Transverse colon (tissue), 4 donors: ENCODE results near the gene SYT13. TPM values are rescaled to one million over a fixed set of nuclear protein-coding genes. Genes with fewer than 3 reads are reported as not detected.

Experiments
- DNase-seq: peaks from one replicate; pipeline ENCODE4 v3.0.0-alpha.2; 2019
- H3K27ac ChIP-seq, 4 donors: fragments of 200-600 bp; sonication (generic); 2 replicates each; pipeline ENCODE4 v1.5.1; 2016 to 2018; ENCODE audit warnings: inconsistent platforms in 4 of 4
- H3K27me3 ChIP-seq: fragments of 200-600 bp; sonication (generic); 2 replicates; pipeline ENCODE4 v1.5.1; 2017; ENCODE audit warnings: inconsistent platforms
- H3K36me3 ChIP-seq, 4 donors: fragments of 200-600 bp; sonication (generic); 2 replicates each; pipeline ENCODE4 v1.5.1; 2017 to 2019; ENCODE audit warnings: inconsistent platforms in 4 of 4
- H3K4me1 ChIP-seq, 4 donors: fragments of 200-600 bp; sonication (generic); 2 replicates each; pipeline ENCODE4 v1.5.1; 2017 to 2020; ENCODE audit warnings: inconsistent platforms in 4 of 4
- H3K4me3 ChIP-seq, 4 donors: fragments of 200-600 bp; sonication (generic); 1 replicate in 1 of 4; 2 replicates in 3 of 4; pipeline versions ENCODE4 v1.5.1 to v1.6.1; 2017 to 2019; ENCODE audit warnings: inconsistent platforms in 4 of 4
- H3K9me3 ChIP-seq, 2 donors: fragments of 200-600 bp; sonication (generic); 2 replicates each; pipeline ENCODE4 v1.5.1; 2017 to 2019; ENCODE audit warnings: inconsistent platforms in 2 of 2
- CTCF ChIP-seq, 5 experiments: fragments of 200-600 bp in 3 of 5; fragments of 450-650 bp in 2 of 5; sonication (generic) in 3 of 5; IDR thresholded peaks; 1 replicate in 2 of 5; 2 replicates in 3 of 5; pipeline ENCODE4 v1.5.1; 2016 to 2017; ENCODE audit warnings: antibody characterized with exemption in 5 of 5, inconsistent platforms in 3 of 5, mild to moderate bottlenecking in 2 of 5, moderate library complexity in 1 of 5
- EP300 ChIP-seq: sonication (generic); formaldehyde crosslinking; IDR thresholded peaks from one replicate; pipeline ENCODE4 v1.6.1; 2017; ENCODE audit warnings: antibody characterized with exemption, low read depth
- POLR2A ChIP-seq: fragments of 450-650 bp; IDR thresholded peaks from one replicate; pipeline ENCODE4 v1.6.1; 2016; ENCODE audit warnings: antibody characterized with exemption, mild to moderate bottlenecking, moderate library complexity
- POLR2AphosphoS5 ChIP-seq, 3 donors: sonication (generic); formaldehyde crosslinking; IDR thresholded peaks; one replicate each; pipeline ENCODE4 v1.6.1; 2016; ENCODE audit warnings: antibody characterized with exemption in 3 of 3
- WGBS, 2 donors: methylation state at CpG; one replicate each; pipeline ENCODE4 v1.1.5; 2018; ENCODE audit warnings: low coverage in 1 of 2; 5-methylcytosine and 5-hydroxymethylcytosine counted together
- in situ Hi-C, 4 donors: fragments of 200-750 bp; cut with MboI; loops; one replicate each; pipeline versions ENCODE4 v1.15.0 to v1.15.1; 2017; ENCODE audit warnings: low sequenced_read_pairs in 3 of 4, low pct_ligation_motif_present in 1 of 4, low pct_unique_long_range_greater_than_20kb in 1 of 4
- intact Hi-C: fragments of 100-400 bp; cut with DNase I; formaldehyde crosslinking; loops from one replicate; pipeline ENCODE4 v1.15.1; 2023; ENCODE audit warnings: low total_unique reads
- total RNA-seq, 4 donors: library from RNA; depleted of rRNA; stranded (reverse); fragments of >200 nt; gene quantifications; one replicate each; pipeline ENCODE4 v1.1.0, GENCODE V29; 2016

SYT13 gene
- total RNA-seq, 4 donors from 2014 or later: 10.5 to 28.6 (median 23.4) TPM

DNA sequence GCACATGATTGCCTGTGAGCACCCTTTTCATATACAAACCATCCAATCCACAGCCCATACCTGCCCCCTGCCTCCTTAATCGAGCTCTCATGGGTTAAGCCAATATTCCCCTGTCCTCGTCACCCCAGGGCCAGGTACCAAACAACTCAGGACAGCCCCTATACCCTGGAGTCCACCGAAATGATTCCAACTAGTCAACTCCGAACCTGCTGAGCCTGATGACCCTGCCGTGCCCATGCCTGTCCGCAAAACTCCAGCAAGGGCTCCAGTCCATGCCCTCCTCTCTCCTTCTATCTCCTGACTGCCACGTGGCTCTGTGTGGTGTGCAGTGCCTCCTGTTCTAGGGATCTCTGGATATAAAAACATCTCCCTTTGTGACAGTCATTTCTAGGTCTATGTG lies 35.5 kb upstream of the SYT13 start:
- TF ChIP-seq CTCF (IDR thresholded peaks at IDR 0.05): no peak
- no peak for TF ChIP-seq POLR2AphosphoS5 (IDR thresholded peaks at IDR 0.05)
- no peak for TF ChIP-seq EP300
- no peak for TF ChIP-seq POLR2A
- Histone ChIP-seq H3K27me3 (no peaks in the 10 kb centered on the region), H3K9me3 (no peaks in the 10 kb centered on the region), H3K27ac (no peak overlapping the region), H3K4me3 (no peak overlapping the region), H3K4me1 (no peaks in the 10 kb centered on the region), H3K36me3 (no peaks in the 10 kb centered on the region)
- intact Hi-C loops: no loop called here
- 59 to 84% methylated on average over 4 to 7 of the region's 7 CpGs for WGBS, 2 donors
- in situ Hi-C loops: loop anchor here in 2 of 4 donors (10.0 kb wide), 2 partner anchors 207 to 387 kb away; no protein-coding TSS in a partner anchor
- DNase-seq: no peak

DNA sequence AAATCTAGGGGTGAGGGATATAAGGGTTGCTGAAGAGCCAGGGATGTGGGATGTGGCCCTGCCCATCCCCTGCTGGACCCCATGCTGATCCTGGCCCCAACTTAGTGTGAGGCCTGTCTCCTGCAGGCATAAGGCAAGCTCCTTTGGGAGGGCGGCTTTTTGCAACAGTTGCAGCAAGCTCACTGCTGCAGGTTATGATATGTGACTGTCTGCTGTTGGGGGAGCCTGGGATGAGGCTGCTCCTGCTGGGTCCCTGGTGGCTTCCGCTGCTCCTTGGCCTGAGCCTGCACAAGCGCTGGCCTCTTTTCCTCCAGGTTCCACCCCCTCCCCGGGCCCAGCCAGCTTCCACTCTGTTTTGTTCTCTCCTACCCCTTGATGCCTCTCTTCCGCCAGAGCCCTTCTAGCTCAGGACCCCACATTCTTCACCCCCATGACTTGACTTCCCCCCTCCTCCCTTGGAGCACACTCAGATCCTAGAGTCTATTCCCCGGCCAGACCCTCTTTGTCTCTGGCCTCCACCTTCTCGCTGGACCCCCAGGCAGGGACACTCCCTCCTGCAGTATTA lies 35.0 kb upstream of the SYT13 start:
- Histone ChIP-seq H3K4me3 (no peak overlapping the region), H3K27me3 (peaks cover 4% of the 10 kb centered on the region), H3K36me3 (no peaks in the 10 kb centered on the region), H3K9me3 (no peaks in the 10 kb centered on the region), H3K27ac (no peak overlapping the region), H3K4me1 (no peaks in the 10 kb centered on the region)
- in situ Hi-C loops (loop anchor here in 2 of 4 donors (10.0 kb wide), 2 partner anchors 206 to 386 kb away; no protein-coding TSS in a partner anchor), intact Hi-C loops (no loop called here)
- no peak for TF ChIP-seq CTCF (IDR thresholded peaks at IDR 0.05)
- no peak for TF ChIP-seq POLR2AphosphoS5 (IDR thresholded peaks at IDR 0.05)
- TF ChIP-seq EP300: no peak
- TF ChIP-seq POLR2A: no peak
- 88 to 96% methylated on average over 3 to 7 of the region's 7 CpGs for WGBS, 2 donors
- DNase-seq: no peak

- no peaks in the 10 kb centered on the region for H3K9me3 ChIP-seq
- DNase-seq: no peak
- intact Hi-C loops: no loop called here
- no peaks in the 10 kb centered on the region for H3K4me1 ChIP-seq
- H3K27me3 ChIP-seq: peaks cover 4% of the 10 kb centered on the region
- in situ Hi-C loops: loop anchor here in 2 of 4 donors (10.0 kb wide), 2 partner anchors 206 to 386 kb away; no protein-coding TSS in a partner anchor
- no peak overlapping the region for H3K4me3 ChIP-seq
- no peak for TF ChIP-seq EP300
- no peak for TF ChIP-seq CTCF (IDR thresholded peaks at IDR 0.05)
- TF ChIP-seq POLR2AphosphoS5 (IDR thresholded peaks at IDR 0.05): no peak
- TF ChIP-seq POLR2A: no peak
- H3K36me3 ChIP-seq: no peaks in the 10 kb centered on the region
- no peak overlapping the region for H3K27ac ChIP-seq
- WGBS, 2 donors: 93% methylated on average over 4 of the region's 4 CpGs; no CpG with 5 or more reads in 1 of the 2 donors
These were observed 34.2 kb upstream of the SYT13 start for GRCh38 chr11:45320371-45320770.

GRCh38 chr11:45319077-45319476 lies 32.9 kb upstream of the SYT13 start:
- TF ChIP-seq POLR2AphosphoS5 (IDR thresholded peaks at IDR 0.05): no peak
- no peak for TF ChIP-seq EP300
- no peak for TF ChIP-seq POLR2A
- intact Hi-C loops (no loop called here), in situ Hi-C loops (no loop called here)
- peaks cover 4% of the 10 kb centered on the region for H3K27me3 ChIP-seq
- H3K9me3 ChIP-seq: no peaks in the 10 kb centered on the region
- H3K4me3 ChIP-seq: no peak overlapping the region
- no peak overlapping the region for H3K27ac ChIP-seq
- no peak for DNase-seq
- H3K4me1 ChIP-seq: no peaks in the 10 kb centered on the region
- WGBS, 2 donors: 96% methylated on average over 1 of the region's 1 CpG; no CpG with 5 or more reads in 1 of the 2 donors
- no peaks in the 10 kb centered on the region for H3K36me3 ChIP-seq

- Histone ChIP-seq H3K4me3 (no peak overlapping the region), H3K9me3 (no peaks in the 10 kb centered on the region), H3K27ac (no peak overlapping the region), H3K36me3 (no peaks in the 10 kb centered on the region), H3K4me1 (no peaks in the 10 kb centered on the region), H3K27me3 (peaks cover 4% of the 10 kb centered on the region)
- intact Hi-C loops (no loop called here), in situ Hi-C loops (no loop called here)
- WGBS, 2 donors: 74% methylated on average over 2 of the region's 2 CpGs; no CpG with 5 or more reads in 1 of the 2 donors
- DNase-seq: no peak
- no peak for TF ChIP-seq CTCF (IDR thresholded peaks at IDR 0.05)
- TF ChIP-seq POLR2A: no peak
- no peak for TF ChIP-seq EP300
- no peak for TF ChIP-seq POLR2AphosphoS5 (IDR thresholded peaks at IDR 0.05)
These were observed 32.4 kb upstream of the SYT13 start for GRCh38 chr11:45318516-45318915.
